OCI-LY1 (cell line): ENCODE data around the gene XKRX.

Source experiments
- H2AFZ ChIP-seq: fragments of 200-600 bp; sonication (generic), shearing (Covaris generic); 2 replicates; pipeline ENCODE4 v1.6.0; 2014; ENCODE audit warnings: antibody characterized with exemption, mild to moderate bottlenecking, low read length
- H3F3A ChIP-seq: fragments of 200-600 bp; sonication (generic), shearing (Covaris generic); 2 replicates; pipeline ENCODE4 v1.6.0; 2014; ENCODE audit warnings: mild to moderate bottlenecking, antibody characterized with exemption, low read length, moderate library complexity; ENCODE audit not compliant: insufficient read depth
- H3K27ac ChIP-seq: fragments of 200-600 bp; sonication (generic); 2 replicates; pipeline ENCODE4 v1.5.1; 2014; ENCODE audit warnings: low read length, mixed run types, mild to moderate bottlenecking, low read depth; ENCODE audit not compliant: poor library complexity, severe bottlenecking
- H3K27me3 ChIP-seq: fragments of 200-600 bp; sonication (generic); 2 replicates; pipeline ENCODE4 v1.6.0; 2014; ENCODE audit warnings: antibody characterized with exemption, mild to moderate bottlenecking, low read length, moderate library complexity; ENCODE audit not compliant: insufficient read depth
- H3K36me3 ChIP-seq: fragments of 200-600 bp; sonication (generic); 2 replicates; pipeline ENCODE4 v1.6.1; 2014; ENCODE audit warnings: mild to moderate bottlenecking, antibody characterized with exemption, low read length, moderate library complexity, mixed read lengths; ENCODE audit not compliant: insufficient read depth
- H3K4me1 ChIP-seq: fragments of 200-600 bp; sonication (generic); 2 replicates; pipeline ENCODE4 v1.5.1; 2014; ENCODE audit warnings: mild to moderate bottlenecking, low read length, moderate library complexity; ENCODE audit not compliant: insufficient read depth, severe bottlenecking
- H3K4me2 ChIP-seq: fragments of 200-600 bp; sonication (generic), shearing (Covaris generic); 2 replicates; pipeline ENCODE4 v1.6.1; 2014; ENCODE audit warnings: low read length
- H3K4me3 ChIP-seq: fragments of 200-600 bp; sonication (generic); 2 replicates; pipeline ENCODE4 v1.5.1; 2014; ENCODE audit warnings: low read length, low read depth, mild to moderate bottlenecking, mixed read lengths; ENCODE audit not compliant: poor library complexity, severe bottlenecking
- H3K79me2 ChIP-seq: fragments of 200-600 bp; shearing (Covaris generic); 2 replicates; pipeline ENCODE4 v1.6.1; 2016; ENCODE audit warnings: mixed run types, low read length, mixed read lengths; ENCODE audit not compliant: insufficient read depth
- H3K9ac ChIP-seq: fragments of 200-600 bp; sonication (generic), shearing (Covaris generic); 2 replicates; pipeline ENCODE4 v1.6.1; 2014; ENCODE audit warnings: mild to moderate bottlenecking, low read length, mixed read lengths
- H3K9me2 ChIP-seq: fragments of 200-600 bp; sonication (generic), shearing (Covaris generic); 2 replicates; pipeline ENCODE4 v1.6.1; 2014; ENCODE audit warnings: low read depth, mild to moderate bottlenecking, low read length, mixed read lengths
- H3K9me3 ChIP-seq: fragments of 200-600 bp; shearing (Covaris generic); 2 replicates; pipeline ENCODE4 v1.6.1; 2014; ENCODE audit warnings: low read length, mixed read lengths
- H4K20me1 ChIP-seq: fragments of 200-600 bp; sonication (generic), shearing (Covaris generic); 2 replicates; pipeline ENCODE4 v1.6.0; 2016; ENCODE audit warnings: mild to moderate bottlenecking, low read length; ENCODE audit not compliant: insufficient read depth
- EZH2 ChIP-seq: fragments of 200-600 bp; sonication (generic), shearing (Covaris generic); IDR thresholded peaks from 2 replicates; pipeline ENCODE4 v1.8.0; 2017; ENCODE audit warnings: borderline replicate concordance, mixed run types, mild to moderate bottlenecking, antibody characterized with exemption, low read length, moderate library complexity, mixed read lengths
- TF ChIP-seq, protein P1 (sequence below): fragments of 200-600 bp; sonication (generic), shearing (Covaris generic); IDR thresholded peaks from 2 replicates; pipeline ENCODE4 v1.5.1; 2017; ENCODE audit warnings: mild to moderate bottlenecking, antibody characterized with exemption, low read length, moderate library complexity, mixed read lengths

The XKRX gene

DNA sequence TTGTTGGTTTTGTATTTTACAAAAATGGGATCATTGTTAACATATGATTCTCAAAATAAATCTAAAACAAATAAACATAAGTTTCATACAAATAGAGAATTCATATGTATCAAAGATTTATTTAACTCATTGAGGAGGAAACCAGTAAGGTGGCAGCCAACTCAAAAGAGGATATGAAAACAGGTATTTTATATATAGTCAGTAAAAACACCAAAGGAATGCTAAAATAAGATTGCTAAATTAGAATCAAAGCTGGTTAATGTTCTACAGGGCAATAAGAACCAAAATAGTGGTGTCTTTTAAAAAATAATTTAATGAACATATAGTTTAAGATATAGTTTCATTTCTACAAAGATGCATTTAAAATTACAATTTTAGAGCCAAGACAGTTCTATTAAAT is 23.1 kb downstream of the XKRX start:
- H3K4me3 ChIP-seq: no peak overlapping the region
- TF ChIP-seq, protein P1, sequence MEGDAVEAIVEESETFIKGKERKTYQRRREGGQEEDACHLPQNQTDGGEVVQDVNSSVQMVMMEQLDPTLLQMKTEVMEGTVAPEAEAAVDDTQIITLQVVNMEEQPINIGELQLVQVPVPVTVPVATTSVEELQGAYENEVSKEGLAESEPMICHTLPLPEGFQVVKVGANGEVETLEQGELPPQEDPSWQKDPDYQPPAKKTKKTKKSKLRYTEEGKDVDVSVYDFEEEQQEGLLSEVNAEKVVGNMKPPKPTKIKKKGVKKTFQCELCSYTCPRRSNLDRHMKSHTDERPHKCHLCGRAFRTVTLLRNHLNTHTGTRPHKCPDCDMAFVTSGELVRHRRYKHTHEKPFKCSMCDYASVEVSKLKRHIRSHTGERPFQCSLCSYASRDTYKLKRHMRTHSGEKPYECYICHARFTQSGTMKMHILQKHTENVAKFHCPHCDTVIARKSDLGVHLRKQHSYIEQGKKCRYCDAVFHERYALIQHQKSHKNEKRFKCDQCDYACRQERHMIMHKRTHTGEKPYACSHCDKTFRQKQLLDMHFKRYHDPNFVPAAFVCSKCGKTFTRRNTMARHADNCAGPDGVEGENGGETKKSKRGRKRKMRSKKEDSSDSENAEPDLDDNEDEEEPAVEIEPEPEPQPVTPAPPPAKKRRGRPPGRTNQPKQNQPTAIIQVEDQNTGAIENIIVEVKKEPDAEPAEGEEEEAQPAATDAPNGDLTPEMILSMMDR: no peak
- TF ChIP-seq EZH2: no peak
- no peak overlapping the region for H3K4me2 ChIP-seq
- H3K9ac ChIP-seq: no peak overlapping the region
- no peaks in the 10 kb centered on the region for H3K9me2 ChIP-seq
- H3K27me3 ChIP-seq: no peaks in the 10 kb centered on the region
- H3K9me3 ChIP-seq: no peaks in the 10 kb centered on the region
- no peaks in the 10 kb centered on the region for H3F3A ChIP-seq
- no peak overlapping the region for H3K27ac ChIP-seq
- H3K79me2 ChIP-seq: no peaks in the 10 kb centered on the region
- H4K20me1 ChIP-seq: no peaks in the 10 kb centered on the region
- no peaks in the 10 kb centered on the region for H3K4me1 ChIP-seq
- H3K36me3 ChIP-seq: no peaks in the 10 kb centered on the region
- H2AFZ ChIP-seq: no peak overlapping the region

DNA sequence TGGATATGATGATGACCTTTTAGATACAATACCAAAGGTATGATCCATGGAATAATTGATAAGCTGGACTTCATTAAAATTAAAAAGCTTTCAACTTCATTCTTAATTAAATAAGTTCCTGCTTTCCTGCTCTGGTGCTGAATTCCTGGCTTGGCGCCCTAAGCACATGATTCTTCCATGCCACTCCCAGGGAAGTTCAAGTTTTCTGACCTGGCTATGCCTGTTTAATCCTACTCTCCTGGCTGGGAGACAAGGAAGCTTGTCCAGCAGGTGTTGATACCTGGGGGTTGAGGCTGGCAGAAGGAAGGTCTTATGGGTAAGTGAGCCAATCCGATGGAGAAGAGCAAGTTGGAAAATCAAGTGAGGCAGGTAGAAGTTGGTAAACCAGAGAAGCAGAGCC is 24.3 kb downstream of the XKRX start:
- Histone ChIP-seq H3K9ac (no peak overlapping the region), H3K27me3 (no peaks in the 10 kb centered on the region), H3K4me1 (no peaks in the 10 kb centered on the region), H3K9me2 (no peaks in the 10 kb centered on the region), H2AFZ (no peak overlapping the region), H3K4me2 (no peak overlapping the region), H3F3A (no peaks in the 10 kb centered on the region), H3K79me2 (no peaks in the 10 kb centered on the region), H3K4me3 (no peak overlapping the region), H3K9me3 (no peaks in the 10 kb centered on the region), H4K20me1 (no peaks in the 10 kb centered on the region), H3K36me3 (no peaks in the 10 kb centered on the region), H3K27ac (no peak overlapping the region)
- TF ChIP-seq EZH2: no peak
- TF ChIP-seq, protein P1: no peak

DNA sequence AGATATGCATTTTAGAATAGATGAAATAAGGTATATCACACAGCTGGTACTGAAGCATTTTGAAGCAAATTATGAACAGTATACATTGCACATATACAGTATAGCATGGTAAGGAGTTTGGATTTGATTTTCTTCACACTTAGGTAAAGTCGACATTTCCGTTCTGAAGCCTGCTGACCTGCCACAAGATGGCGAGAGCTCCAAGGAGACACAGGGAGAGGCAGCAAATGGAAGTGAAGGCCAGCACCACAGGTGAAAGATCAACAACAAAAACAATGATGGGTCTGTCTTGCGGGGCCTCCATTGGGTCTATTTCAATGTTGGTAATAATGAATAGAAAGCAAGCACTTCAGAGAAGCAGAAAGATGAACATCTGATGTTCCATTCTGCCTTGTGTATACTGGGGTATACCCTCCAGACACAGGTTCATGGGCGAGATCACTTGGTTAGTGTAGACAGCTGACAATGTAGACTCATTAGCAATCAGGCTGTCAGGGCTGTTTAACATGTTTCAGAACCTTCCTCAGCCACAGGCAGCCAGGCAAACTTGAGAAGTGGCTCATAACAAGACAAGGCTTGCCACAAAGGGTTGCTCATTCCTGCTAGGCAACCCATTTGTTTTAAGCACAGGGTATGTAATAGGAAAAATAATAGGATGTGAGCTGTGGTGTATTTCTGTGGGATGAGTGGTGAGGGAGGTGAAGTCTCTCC is 33.2 kb downstream of the XKRX start:
- no peaks in the 10 kb centered on the region for H3F3A ChIP-seq
- H3K9me2 ChIP-seq: no peaks in the 10 kb centered on the region
- H4K20me1 ChIP-seq: no peaks in the 10 kb centered on the region
- no peaks in the 10 kb centered on the region for H3K9me3 ChIP-seq
- no peaks in the 10 kb centered on the region for H3K36me3 ChIP-seq
- no peaks in the 10 kb centered on the region for H3K4me1 ChIP-seq
- H3K9ac ChIP-seq: no peak overlapping the region
- no peak overlapping the region for H3K4me2 ChIP-seq
- no peaks in the 10 kb centered on the region for H3K27me3 ChIP-seq
- no peak overlapping the region; the same call in 1 of the 2 replicates for H2AFZ ChIP-seq
- TF ChIP-seq, protein P1: peak; percentile 59
- no peak for TF ChIP-seq EZH2
- H3K79me2 ChIP-seq: no peaks in the 10 kb centered on the region
- no peak overlapping the region for H3K27ac ChIP-seq
- no peak overlapping the region for H3K4me3 ChIP-seq
